Activated CD8-positive, alpha-beta memory T cell treated with anti-CD3 and anti-CD28 coated beads, Interleukin-2, amount 50 U/mL, for 1 hour (primary cell): ENCODE measurements around the gene PSMA1.

Experiments
- DNase-seq: peaks from one replicate; pipeline ENCODE4 v3.0.0-alpha.2; 2020; ENCODE audit errors: extremely low read depth

Gene PSMA1

GRCh38 chr11:14529951-14530350, 9.8 kb upstream of the PSMA1 start:
- DNase-seq: no peak

- DNase-seq: no peak
These were observed 9.1 kb upstream of the PSMA1 start for GRCh38 chr11:14529321-14529720.

DNA sequence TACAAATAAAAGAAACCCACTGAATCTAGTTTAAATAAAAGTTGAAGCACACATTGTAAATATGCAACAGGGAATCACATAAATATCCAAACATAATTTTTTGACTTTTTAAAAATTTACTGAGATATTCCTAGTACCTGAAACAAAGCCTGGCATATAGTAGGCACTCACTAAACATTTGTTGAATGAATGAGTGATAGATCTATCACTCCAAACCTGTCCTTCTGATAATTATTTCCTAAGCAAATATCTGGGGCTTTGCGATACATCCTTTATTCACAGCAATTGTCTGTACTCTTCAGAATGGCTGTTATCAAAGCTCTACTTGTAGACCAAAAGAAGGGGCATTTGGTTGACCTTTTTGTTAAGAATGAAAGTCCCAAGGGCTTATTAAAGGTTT, 2.6 kb upstream of the PSMA1 start:
- no peak for DNase-seq

GRCh38 chr11:14522245-14522644, 2.1 kb upstream of the PSMA1 start:
- no peak for DNase-seq

DNA sequence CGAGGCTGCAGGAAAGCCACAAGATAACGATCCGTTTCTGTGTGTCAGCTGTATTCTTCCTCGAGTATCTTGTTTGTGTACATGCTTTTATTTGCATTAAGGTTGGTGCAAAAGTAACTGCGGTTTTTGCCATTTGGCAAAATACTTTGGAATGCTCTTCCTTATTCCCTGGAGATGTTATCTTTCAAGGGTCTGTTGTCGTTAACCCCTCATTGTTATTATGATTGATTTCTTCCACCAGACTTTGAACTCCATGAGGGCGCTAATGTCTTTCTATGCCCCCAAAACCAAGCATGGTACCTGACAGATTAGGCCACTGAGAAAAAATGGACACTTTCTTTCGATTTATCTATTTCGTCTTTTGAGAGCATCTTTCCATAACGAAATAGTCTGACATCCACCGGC, 563 bp upstream of the PSMA1 start:
- no peak for DNase-seq

GRCh38 chr11:14519597-14519916, 629 bp downstream of the PSMA1 start:
- no peak for DNase-seq

GRCh38 chr11:14518820-14519219, 1.4 kb downstream of the PSMA1 start:
- no peak for DNase-seq

GRCh38 chr11:14513800-14514199, 6.4 kb downstream of the PSMA1 start:
- no peak for DNase-seq

GRCh38 chr11:14506532-14506931, 13.7 kb downstream of the PSMA1 start:
- no peak for DNase-seq

DNA sequence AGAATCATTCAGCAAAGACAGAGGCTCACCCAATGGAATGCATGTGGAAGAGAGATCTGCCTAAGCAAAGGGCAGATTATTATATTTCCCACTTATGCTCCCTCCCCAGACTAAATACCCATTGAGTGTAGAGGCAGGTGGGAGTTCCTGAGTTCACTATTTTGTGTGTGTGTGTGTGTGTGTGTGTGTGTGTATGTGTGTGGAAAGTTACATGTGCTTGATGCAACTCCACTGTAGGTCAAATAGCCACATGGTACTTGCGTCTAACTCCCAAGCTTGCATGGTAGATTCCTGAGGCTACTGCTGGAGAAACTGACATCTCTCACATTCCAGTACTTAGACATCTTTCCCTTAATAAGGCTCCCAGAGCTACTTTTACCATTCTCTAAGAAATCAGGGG, 17.2 kb downstream of the PSMA1 start:
- no peak for DNase-seq

DNA sequence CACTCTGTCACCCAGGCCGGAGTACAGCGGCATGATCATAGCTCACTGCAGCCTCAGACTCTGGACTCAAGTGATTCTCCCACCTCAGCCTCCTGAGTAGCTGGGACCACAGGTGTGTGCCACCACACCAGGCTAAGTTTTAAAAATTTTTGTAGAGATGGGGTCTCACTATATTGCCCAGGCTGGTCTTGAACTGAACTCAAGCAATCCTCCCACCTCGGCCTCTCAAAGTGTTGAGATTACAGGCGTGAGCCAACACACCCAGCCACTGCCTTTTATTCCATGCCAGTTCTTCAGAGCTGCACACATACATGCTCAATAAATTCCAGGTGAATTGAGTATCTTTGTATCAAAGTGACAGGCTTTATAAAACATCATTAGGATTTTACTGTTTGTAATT, 18.1 kb downstream of the PSMA1 start:
- no peak for DNase-seq

GRCh38 chr11:14500181-14500651, 20.0 kb downstream of the PSMA1 start:
- DNase-seq: no peak

GRCh38 chr11:14499560-14500180, 20.5 kb downstream of the PSMA1 start, which contains the start of gene COPB1:
TSS of gene COPB1 (minus strand) at chr11:14499811. CDS start at chr11:14498928, 883 bp downstream.
- DNase-seq: peak; percentile 74

DNA sequence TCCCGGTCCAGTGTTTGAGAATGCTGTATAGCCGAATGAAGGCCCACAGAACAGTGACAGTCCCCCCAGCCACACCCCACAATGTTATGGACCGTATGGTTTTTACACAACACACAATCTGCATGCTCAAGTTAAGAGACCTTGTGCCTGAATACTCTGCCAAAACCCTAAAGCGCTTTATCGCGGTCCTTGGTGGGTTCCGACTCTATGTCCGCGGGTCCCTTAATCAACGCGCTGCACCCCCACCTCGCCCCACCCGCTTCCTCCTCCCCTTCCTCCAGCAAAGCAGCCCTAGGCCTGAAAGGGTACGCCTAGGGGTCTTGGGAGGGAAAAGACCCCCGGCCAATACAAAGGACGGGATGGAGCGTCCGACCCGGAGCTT, 21.0 kb downstream of the PSMA1 start:
- no peak for DNase-seq

- DNase-seq: no peak
These were observed 39.5 kb downstream of the PSMA1 start for GRCh38 chr11:14480716-14481115.

- DNase-seq: no peak
These were observed 49.1 kb downstream of the PSMA1 start for GRCh38 chr11:14471127-14471526.

- no peak for DNase-seq
These were observed 56.6 kb downstream of the PSMA1 start for GRCh38 chr11:14463623-14464022.

GRCh38 chr11:14460147-14460546, 60.0 kb downstream of the PSMA1 start:
- DNase-seq: no peak

DNA sequence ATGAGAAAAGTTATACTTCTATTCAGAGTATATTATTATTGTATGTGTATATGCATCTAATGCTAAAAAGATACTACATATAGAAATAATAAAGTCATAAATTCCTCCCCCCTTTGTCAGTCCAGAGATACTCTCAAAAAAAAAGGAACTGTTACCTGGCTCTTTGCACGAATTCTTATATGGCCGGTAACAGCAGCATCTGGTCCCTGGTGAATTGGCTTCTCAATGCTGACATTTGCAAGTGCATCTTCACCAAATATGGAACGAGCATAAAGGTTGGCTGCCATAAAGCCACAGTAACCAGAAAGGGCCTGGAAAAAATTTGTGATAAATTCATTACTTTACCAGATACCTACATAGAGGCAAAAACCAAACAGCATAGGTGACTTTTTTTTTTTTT, 61.8 kb downstream of the PSMA1 start:
- DNase-seq: no peak

- no peak for DNase-seq
These were observed 64.3 kb downstream of the PSMA1 start for GRCh38 chr11:14455648-14456430.
